Mesenteric fat pad (tissue), 1 donor: ENCODE results near the gene TERC. TPM values are rescaled to one million over a fixed set of nuclear protein-coding genes. Genes with fewer than 3 reads are reported as not detected.

ENCODE experiments used
- total RNA-seq: library from RNA; stranded (reverse); fragmentation: NEBNext Ultra II Directional; extraction: Animal tissue kit (Norgen Biotek cat#: 25700); gene quantifications from one replicate; pipeline ENCODE4 v1.2.1, GENCODE V29; 2021
- donor health status: DM: yes; HTN: yes; CAD: no.

Gene TERC
- total RNA-seq, 1 donor from 2014 or later: 9.8 TPM

Other genes starting within 250 kb of the TERC start
- 21.7 TPM for gene MECOM, start 101.3 kb downstream of the TERC start, total RNA-seq
- 3.7 TPM for gene ACTRT3, start 4.5 kb upstream of the TERC start, total RNA-seq
- 12.7 TPM for gene MYNN, start 8.3 kb upstream of the TERC start, total RNA-seq
- gene LRRIQ4, start 47.8 kb upstream of the TERC start, total RNA-seq: not detected
- gene LRRC34, start 47.8 kb upstream of the TERC start, total RNA-seq: 3.4 TPM
- not detected for gene LRRC31, start 104.9 kb upstream of the TERC start, total RNA-seq
- gene SAMD7, start 146.5 kb upstream of the TERC start, total RNA-seq: not detected
- gene SEC62, start 201.7 kb upstream of the TERC start, total RNA-seq: 158 TPM